OCI-LY7 (cell line): Measurements from ENCODE around the gene COL9A3.

Source experiments
- CTCF ChIP-seq: fragments of 200-600 bp; sonication (generic); conservative IDR thresholded peaks from 2 replicates; pipeline ENCODE4 v1.5.1; 2014; ENCODE audit warnings: mild to moderate bottlenecking, antibody characterized with exemption, low read length, moderate library complexity, mixed read lengths
- EZH2phosphoT487 ChIP-seq: fragments of 200-600 bp; sonication (generic); IDR thresholded peaks from 2 replicates; pipeline ENCODE4 v1.6.1; 2018; ENCODE audit warnings: low read depth, borderline replicate concordance, mild to moderate bottlenecking, mixed run types, antibody characterized with exemption, low read length, moderate library complexity, mixed read lengths

- TF ChIP-seq CTCF (peak; percentile 94), EZH2phosphoT487 (no peak)
These were observed 8.5 kb upstream of the COL9A3 start for GRCh38 chr20:62808211-62808865.
